ENCODE data around the gene MAPK8. TPM values are rescaled to one million over a fixed set of nuclear protein-coding genes. Genes with fewer than 3 reads are reported as not detected.
A peak's percentile ranks its signal among the peaks of the same experiment; 100 is the strongest.

Gene MAPK8
- total RNA-seq, 1 experiment from 2014 or later = 52.9 TPM

DNA sequence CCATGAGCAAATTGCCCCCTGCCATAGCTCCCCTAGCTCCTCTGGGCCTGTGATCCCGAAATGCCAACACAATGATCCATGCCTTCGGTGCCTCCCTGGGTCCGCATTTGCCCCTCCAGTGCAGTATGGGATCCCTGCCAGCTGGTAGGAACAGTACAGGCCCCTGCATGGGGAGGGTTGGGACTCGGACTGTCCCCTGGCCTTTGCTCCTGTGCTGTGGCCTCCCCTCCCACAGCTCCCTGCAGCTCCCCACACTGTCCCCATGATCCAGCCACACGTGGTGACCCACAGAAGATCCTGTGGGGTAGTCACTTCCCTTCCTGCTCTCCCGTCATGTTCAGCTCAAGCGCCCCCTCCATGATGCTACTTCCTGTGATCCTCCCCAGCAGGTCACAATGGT is 140.3 kb downstream of the MAPK8 start:
- Mint-ChIP-seq H3K4me1 (peaks cover 20% of the 10 kb centered on the region), H3K27ac (no peak overlapping the region), H3K27me3 (ENCODE audit: low read depth) (no peaks in the 10 kb centered on the region), H3K4me3 (no peak overlapping the region), H3K36me3 (no peaks in the 10 kb centered on the region), H3K9me3 (no peaks in the 10 kb centered on the region)
- DNase-seq (ENCODE audit: low spot score) (no peak), ATAC-seq (no peak)
- ChIA-PET CTCF (interaction anchor here (1.7 to 3.6 kb wide), 5 partner anchors 9 to 168 kb away, joined by 4 to 82 read pairs (median 34); no protein-coding TSS in a partner anchor), POLR2A (no interaction called here)
- TF ChIP-seq, protein P1, sequence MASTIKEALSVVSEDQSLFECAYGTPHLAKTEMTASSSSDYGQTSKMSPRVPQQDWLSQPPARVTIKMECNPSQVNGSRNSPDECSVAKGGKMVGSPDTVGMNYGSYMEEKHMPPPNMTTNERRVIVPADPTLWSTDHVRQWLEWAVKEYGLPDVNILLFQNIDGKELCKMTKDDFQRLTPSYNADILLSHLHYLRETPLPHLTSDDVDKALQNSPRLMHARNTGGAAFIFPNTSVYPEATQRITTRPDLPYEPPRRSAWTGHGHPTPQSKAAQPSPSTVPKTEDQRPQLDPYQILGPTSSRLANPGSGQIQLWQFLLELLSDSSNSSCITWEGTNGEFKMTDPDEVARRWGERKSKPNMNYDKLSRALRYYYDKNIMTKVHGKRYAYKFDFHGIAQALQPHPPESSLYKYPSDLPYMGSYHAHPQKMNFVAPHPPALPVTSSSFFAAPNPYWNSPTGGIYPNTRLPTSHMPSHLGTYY (CRISPR knock-in tag; IDR thresholded peaks at IDR 0.05) = no peak
- no peak for TF ChIP-seq SP1 (CRISPR knock-in tag; conservative IDR thresholded peaks at IDR 0.05)
- TF ChIP-seq, protein P2, sequence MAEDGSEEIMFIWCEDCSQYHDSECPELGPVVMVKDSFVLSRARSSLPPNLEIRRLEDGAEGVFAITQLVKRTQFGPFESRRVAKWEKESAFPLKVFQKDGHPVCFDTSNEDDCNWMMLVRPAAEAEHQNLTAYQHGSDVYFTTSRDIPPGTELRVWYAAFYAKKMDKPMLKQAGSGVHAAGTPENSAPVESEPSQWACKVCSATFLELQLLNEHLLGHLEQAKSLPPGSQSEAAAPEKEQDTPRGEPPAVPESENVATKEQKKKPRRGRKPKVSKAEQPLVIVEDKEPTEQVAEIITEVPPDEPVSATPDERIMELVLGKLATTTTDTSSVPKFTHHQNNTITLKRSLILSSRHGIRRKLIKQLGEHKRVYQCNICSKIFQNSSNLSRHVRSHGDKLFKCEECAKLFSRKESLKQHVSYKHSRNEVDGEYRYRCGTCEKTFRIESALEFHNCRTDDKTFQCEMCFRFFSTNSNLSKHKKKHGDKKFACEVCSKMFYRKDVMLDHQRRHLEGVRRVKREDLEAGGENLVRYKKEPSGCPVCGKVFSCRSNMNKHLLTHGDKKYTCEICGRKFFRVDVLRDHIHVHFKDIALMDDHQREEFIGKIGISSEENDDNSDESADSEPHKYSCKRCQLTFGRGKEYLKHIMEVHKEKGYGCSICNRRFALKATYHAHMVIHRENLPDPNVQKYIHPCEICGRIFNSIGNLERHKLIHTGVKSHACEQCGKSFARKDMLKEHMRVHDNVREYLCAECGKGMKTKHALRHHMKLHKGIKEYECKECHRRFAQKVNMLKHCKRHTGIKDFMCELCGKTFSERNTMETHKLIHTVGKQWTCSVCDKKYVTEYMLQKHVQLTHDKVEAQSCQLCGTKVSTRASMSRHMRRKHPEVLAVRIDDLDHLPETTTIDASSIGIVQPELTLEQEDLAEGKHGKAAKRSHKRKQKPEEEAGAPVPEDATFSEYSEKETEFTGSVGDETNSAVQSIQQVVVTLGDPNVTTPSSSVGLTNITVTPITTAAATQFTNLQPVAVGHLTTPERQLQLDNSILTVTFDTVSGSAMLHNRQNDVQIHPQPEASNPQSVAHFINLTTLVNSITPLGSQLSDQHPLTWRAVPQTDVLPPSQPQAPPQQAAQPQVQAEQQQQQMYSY (CRISPR knock-in tag; IDR thresholded peaks at IDR 0.05) = no peak
- TF ChIP-seq, protein P3, sequence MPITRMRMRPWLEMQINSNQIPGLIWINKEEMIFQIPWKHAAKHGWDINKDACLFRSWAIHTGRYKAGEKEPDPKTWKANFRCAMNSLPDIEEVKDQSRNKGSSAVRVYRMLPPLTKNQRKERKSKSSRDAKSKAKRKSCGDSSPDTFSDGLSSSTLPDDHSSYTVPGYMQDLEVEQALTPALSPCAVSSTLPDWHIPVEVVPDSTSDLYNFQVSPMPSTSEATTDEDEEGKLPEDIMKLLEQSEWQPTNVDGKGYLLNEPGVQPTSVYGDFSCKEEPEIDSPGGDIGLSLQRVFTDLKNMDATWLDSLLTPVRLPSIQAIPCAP (CRISPR knock-in tag; IDR thresholded peaks at IDR 0.05) = no peak
- no peak for TF ChIP-seq ZBTB21 (CRISPR knock-in tag; IDR thresholded peaks at IDR 0.05; ENCODE audit: borderline replicate concordance)
- TF ChIP-seq, protein P4, sequence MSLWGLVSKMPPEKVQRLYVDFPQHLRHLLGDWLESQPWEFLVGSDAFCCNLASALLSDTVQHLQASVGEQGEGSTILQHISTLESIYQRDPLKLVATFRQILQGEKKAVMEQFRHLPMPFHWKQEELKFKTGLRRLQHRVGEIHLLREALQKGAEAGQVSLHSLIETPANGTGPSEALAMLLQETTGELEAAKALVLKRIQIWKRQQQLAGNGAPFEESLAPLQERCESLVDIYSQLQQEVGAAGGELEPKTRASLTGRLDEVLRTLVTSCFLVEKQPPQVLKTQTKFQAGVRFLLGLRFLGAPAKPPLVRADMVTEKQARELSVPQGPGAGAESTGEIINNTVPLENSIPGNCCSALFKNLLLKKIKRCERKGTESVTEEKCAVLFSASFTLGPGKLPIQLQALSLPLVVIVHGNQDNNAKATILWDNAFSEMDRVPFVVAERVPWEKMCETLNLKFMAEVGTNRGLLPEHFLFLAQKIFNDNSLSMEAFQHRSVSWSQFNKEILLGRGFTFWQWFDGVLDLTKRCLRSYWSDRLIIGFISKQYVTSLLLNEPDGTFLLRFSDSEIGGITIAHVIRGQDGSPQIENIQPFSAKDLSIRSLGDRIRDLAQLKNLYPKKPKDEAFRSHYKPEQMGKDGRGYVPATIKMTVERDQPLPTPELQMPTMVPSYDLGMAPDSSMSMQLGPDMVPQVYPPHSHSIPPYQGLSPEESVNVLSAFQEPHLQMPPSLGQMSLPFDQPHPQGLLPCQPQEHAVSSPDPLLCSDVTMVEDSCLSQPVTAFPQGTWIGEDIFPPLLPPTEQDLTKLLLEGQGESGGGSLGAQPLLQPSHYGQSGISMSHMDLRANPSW (CRISPR knock-in tag; conservative IDR thresholded peaks at IDR 0.05; ENCODE audit: low read depth) = no peak
- no peak for TF ChIP-seq ZNF671 (CRISPR knock-in tag; IDR thresholded peaks at IDR 0.05)
- TF ChIP-seq RORB (CRISPR knock-in tag; IDR thresholded peaks at IDR 0.05) = no peak
- TF ChIP-seq, protein P5, sequence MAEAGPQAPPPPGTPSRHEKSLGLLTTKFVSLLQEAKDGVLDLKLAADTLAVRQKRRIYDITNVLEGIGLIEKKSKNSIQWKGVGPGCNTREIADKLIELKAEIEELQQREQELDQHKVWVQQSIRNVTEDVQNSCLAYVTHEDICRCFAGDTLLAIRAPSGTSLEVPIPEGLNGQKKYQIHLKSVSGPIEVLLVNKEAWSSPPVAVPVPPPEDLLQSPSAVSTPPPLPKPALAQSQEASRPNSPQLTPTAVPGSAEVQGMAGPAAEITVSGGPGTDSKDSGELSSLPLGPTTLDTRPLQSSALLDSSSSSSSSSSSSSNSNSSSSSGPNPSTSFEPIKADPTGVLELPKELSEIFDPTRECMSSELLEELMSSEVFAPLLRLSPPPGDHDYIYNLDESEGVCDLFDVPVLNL (CRISPR knock-in tag; IDR thresholded peaks at IDR 0.05; ENCODE audit: borderline replicate concordance, low read depth) = no peak
- no peak for TF ChIP-seq ESRRA (CRISPR knock-in tag; IDR thresholded peaks at IDR 0.05; ENCODE audit: borderline replicate concordance)

DNA sequence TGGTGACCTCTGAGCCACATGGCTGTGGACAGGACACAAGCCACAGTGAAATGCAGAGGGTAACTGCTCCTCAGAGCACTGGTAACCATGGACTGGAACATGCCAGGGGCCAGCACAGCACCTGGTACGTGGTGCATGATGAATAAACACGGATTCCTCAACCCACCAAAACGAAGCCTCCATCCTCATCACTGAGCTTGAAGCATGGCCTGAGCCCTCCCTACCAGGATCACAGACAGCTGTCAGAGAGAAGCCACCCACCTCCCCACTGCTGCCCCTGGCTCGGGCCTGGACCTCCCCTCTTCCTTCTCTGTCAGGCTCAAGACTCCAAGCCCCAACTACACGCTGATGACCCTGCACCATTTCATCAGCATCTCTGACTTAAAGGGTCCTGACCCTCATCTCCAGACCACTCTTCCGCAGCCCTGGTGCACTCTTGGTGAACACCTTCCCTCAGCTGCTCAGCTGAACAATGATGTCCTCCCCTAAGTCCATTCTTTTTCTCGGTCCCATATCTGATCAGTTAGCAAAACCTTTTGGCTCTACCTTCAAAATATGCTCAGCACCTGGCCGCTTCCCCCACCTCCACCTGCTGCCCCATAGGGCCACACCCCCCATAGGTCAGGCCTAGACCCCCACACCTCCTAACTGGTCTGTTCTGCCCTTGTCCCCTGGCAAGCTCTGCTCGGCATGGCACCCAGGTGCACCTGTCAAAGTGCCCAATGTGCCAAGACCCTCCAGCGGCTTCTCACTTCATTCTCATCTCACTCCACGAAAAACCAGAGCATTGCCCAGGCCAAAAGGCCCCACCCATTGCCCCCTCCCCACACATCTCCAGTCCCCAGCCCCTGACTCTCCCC is 141.1 kb downstream of the MAPK8 start:
- POLR2A ChIA-PET = no interaction called here
- Mint-ChIP-seq H3K4me3 (no peak overlapping the region), H3K9me3 (no peaks in the 10 kb centered on the region), H3K4me1 (peaks cover 20% of the 10 kb centered on the region), H3K27ac (peak overlapping the region; percentile 79), H3K36me3 (no peaks in the 10 kb centered on the region), H3K27me3 (ENCODE audit: low read depth) (no peaks in the 10 kb centered on the region)
- DNase-seq (ENCODE audit: low spot score) = no peak
- no peak for ATAC-seq
- CTCF ChIA-PET = interaction anchor here (3.6 kb wide), 1 partner anchor 60 kb away, joined by 82 read pairs; no protein-coding TSS in a partner anchor
- no peak for TF ChIP-seq ZNF263 (CRISPR knock-in tag; IDR thresholded peaks at IDR 0.05; ENCODE audit: low read depth)
- TF ChIP-seq, protein P6, sequence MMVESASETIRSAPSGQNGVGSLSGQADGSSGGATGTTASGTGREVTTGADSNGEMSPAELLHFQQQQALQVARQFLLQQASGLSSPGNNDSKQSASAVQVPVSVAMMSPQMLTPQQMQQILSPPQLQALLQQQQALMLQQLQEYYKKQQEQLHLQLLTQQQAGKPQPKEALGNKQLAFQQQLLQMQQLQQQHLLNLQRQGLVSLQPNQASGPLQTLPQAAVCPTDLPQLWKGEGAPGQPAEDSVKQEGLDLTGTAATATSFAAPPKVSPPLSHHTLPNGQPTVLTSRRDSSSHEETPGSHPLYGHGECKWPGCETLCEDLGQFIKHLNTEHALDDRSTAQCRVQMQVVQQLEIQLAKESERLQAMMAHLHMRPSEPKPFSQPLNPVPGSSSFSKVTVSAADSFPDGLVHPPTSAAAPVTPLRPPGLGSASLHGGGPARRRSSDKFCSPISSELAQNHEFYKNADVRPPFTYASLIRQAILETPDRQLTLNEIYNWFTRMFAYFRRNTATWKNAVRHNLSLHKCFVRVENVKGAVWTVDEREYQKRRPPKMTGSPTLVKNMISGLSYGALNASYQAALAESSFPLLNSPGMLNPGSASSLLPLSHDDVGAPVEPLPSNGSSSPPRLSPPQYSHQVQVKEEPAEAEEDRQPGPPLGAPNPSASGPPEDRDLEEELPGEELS (CRISPR knock-in tag; IDR thresholded peaks at IDR 0.05) = no peak
- no peak for TF ChIP-seq ZNF138 (CRISPR knock-in tag; conservative IDR thresholded peaks at IDR 0.05)
- no peak for TF ChIP-seq KAT7 (CRISPR knock-in tag; IDR thresholded peaks at IDR 0.05; ENCODE audit: borderline replicate concordance)
- TF ChIP-seq ZNF317 (CRISPR knock-in tag; IDR thresholded peaks at IDR 0.05; ENCODE audit: borderline replicate concordance, low read depth) = no peak
- no peak for TF ChIP-seq JUN (CRISPR knock-in tag; IDR thresholded peaks at IDR 0.05)
- TF ChIP-seq, protein P7, sequence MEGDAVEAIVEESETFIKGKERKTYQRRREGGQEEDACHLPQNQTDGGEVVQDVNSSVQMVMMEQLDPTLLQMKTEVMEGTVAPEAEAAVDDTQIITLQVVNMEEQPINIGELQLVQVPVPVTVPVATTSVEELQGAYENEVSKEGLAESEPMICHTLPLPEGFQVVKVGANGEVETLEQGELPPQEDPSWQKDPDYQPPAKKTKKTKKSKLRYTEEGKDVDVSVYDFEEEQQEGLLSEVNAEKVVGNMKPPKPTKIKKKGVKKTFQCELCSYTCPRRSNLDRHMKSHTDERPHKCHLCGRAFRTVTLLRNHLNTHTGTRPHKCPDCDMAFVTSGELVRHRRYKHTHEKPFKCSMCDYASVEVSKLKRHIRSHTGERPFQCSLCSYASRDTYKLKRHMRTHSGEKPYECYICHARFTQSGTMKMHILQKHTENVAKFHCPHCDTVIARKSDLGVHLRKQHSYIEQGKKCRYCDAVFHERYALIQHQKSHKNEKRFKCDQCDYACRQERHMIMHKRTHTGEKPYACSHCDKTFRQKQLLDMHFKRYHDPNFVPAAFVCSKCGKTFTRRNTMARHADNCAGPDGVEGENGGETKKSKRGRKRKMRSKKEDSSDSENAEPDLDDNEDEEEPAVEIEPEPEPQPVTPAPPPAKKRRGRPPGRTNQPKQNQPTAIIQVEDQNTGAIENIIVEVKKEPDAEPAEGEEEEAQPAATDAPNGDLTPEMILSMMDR (IDR thresholded peaks at IDR 0.05) = no peak
- no peak for TF ChIP-seq NR3C1 (CRISPR knock-in tag; conservative IDR thresholded peaks at IDR 0.05; ENCODE audit: low read depth)
